Prostate gland (tissue), 2 donors: ENCODE results near the gene IFT25. TPM values are rescaled to one million over a fixed set of nuclear protein-coding genes. Genes with fewer than 3 reads are reported as not detected.
A peak's percentile ranks its signal among the peaks of the same experiment; 100 is the strongest.

Experiments
- DNase-seq: peaks from one replicate; pipeline ENCODE4 v3.0.0-alpha.2; 2019; ENCODE audit warnings: low spot score
- H3K27ac ChIP-seq, 2 donors: fragments of 200-600 bp; sonication (generic); 2 replicates each; pipeline ENCODE4 v1.5.1; 2017 to 2019
- H3K27me3 ChIP-seq: fragments of 200-600 bp; sonication (generic); replicated peaks from 2 replicates; pipeline ENCODE4 v1.5.1; 2019; ENCODE audit not compliant: insufficient read depth
- H3K36me3 ChIP-seq, 2 donors: fragments of 200-600 bp; sonication (generic); 1 replicate in 1 of 2; 2 replicates in 1 of 2; pipeline versions ENCODE4 v1.5.1 to v1.8.1; 2017 to 2019
- H3K4me1 ChIP-seq: fragments of 200-600 bp; sonication (generic); replicated peaks from 2 replicates; pipeline ENCODE4 v1.5.1; 2019
- H3K4me3 ChIP-seq, 2 donors: fragments of 200-600 bp; sonication (generic); 2 replicates each; pipeline ENCODE4 v1.5.1; 2017 to 2019
- H3K9me3 ChIP-seq: fragments of 200-600 bp; sonication (generic); 2 replicates; pipeline ENCODE4 v1.5.1; 2017
- POLR2A ChIP-seq: fragments of 450-650 bp; IDR thresholded peaks from one replicate; pipeline ENCODE4 v1.6.1; 2016; ENCODE audit warnings: antibody characterized with exemption, mild to moderate bottlenecking
- POLR2AphosphoS5 ChIP-seq: sonication (generic); formaldehyde crosslinking; IDR thresholded peaks from one replicate; pipeline ENCODE4 v1.6.1; 2017; ENCODE audit warnings: antibody characterized with exemption
- WGBS: methylation state at CpG from one replicate; pipeline ENCODE4 v1.1.5; 2018; 5-methylcytosine and 5-hydroxymethylcytosine counted together
- intact Hi-C: fragments of 100-400 bp; cut with DNase I; formaldehyde crosslinking; loops from one replicate; pipeline ENCODE4 v1.14.2; 2022
- total RNA-seq, 2 donors: library from RNA; depleted of rRNA; stranded (reverse); fragments of >200 nt; gene quantifications; one replicate each; pipeline ENCODE4 v1.1.0, GENCODE V29; 2016
- TF ChIP-seq, protein P1 (sequence below), 4 experiments: fragments of 200-600 bp in 2 of 4; fragments of 450-650 bp in 2 of 4; sonication (generic) in 2 of 4; IDR thresholded peaks; 1 replicate in 3 of 4; 2 replicates in 1 of 4; pipeline ENCODE4 v1.5.1; 2016 to 2019; ENCODE audit warnings: antibody characterized with exemption in 4 of 4, mild to moderate bottlenecking in 2 of 4, moderate library complexity in 2 of 4

Gene IFT25
- total RNA-seq, 2 donors from 2014 or later: 13.7 to 18.9 TPM

DNA sequence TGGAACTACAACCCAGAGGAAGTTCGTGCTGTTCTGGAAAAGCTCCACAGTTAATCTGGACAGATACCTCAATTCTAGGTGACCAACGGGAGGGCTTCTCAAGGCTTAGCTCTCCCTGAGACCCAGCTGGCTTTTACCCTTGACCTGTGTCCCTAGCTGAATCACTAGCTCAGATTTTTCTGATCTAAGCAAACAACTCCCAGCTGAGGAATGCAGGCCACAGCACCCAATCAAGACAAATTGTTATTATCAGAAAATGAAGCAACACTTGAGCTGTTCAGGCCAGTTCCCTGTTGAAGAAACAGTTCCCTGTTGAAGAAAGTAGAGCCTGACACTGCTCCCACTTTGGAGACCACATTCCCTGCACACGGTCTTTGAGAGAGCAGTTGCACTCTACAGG lies 35.6 kb downstream of the IFT25 start:
- no peak for DNase-seq
- WGBS: 93% methylated on average over 3 of the region's 3 CpGs
- no peak overlapping the region for H3K27ac ChIP-seq
- no peak overlapping the region for H3K4me3 ChIP-seq
- H3K36me3 ChIP-seq: no peaks in the 10 kb centered on the region
- intact Hi-C loops: no loop called here
- no peaks in the 10 kb centered on the region for H3K9me3 ChIP-seq
- TF ChIP-seq POLR2A (no peak), POLR2AphosphoS5 (no peak)
- TF ChIP-seq, protein P1, sequence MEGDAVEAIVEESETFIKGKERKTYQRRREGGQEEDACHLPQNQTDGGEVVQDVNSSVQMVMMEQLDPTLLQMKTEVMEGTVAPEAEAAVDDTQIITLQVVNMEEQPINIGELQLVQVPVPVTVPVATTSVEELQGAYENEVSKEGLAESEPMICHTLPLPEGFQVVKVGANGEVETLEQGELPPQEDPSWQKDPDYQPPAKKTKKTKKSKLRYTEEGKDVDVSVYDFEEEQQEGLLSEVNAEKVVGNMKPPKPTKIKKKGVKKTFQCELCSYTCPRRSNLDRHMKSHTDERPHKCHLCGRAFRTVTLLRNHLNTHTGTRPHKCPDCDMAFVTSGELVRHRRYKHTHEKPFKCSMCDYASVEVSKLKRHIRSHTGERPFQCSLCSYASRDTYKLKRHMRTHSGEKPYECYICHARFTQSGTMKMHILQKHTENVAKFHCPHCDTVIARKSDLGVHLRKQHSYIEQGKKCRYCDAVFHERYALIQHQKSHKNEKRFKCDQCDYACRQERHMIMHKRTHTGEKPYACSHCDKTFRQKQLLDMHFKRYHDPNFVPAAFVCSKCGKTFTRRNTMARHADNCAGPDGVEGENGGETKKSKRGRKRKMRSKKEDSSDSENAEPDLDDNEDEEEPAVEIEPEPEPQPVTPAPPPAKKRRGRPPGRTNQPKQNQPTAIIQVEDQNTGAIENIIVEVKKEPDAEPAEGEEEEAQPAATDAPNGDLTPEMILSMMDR (IDR thresholded peaks at IDR 0.05): no peak
- no peaks in the 10 kb centered on the region for H3K27me3 ChIP-seq
- H3K4me1 ChIP-seq: no peaks in the 10 kb centered on the region

DNA sequence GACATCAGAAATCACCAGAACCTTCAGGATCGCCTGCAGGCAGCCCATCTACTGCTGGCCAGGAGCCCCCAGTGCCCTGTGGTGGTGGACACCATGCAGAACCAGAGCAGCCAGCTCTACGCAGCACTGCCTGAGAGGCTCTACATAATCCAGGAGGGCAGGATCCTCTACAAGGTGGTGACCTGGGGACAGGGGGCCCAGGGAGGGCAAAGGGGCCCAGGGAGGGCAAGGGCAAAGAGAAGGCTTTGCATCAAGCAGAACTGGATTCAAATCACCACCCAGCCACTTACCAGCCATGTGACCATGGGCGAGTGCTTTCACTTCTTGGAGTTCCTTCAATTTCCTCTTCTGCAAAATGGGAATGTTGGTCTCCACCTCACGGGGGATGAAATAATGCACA lies 39.4 kb downstream of the IFT25 start:
- Histone ChIP-seq H3K4me3 (no peak overlapping the region), H3K27ac (no peak overlapping the region), H3K4me1 (no peaks in the 10 kb centered on the region), H3K27me3 (no peaks in the 10 kb centered on the region), H3K9me3 (no peaks in the 10 kb centered on the region), H3K36me3 (no peaks in the 10 kb centered on the region)
- TF ChIP-seq POLR2A: no peak
- TF ChIP-seq POLR2AphosphoS5: no peak
- TF ChIP-seq, protein P1 (IDR thresholded peaks at IDR 0.05): no peak
- intact Hi-C loops: no loop called here
- no peak for DNase-seq
- 90% methylated on average over 4 of the region's 4 CpGs for WGBS

DNA sequence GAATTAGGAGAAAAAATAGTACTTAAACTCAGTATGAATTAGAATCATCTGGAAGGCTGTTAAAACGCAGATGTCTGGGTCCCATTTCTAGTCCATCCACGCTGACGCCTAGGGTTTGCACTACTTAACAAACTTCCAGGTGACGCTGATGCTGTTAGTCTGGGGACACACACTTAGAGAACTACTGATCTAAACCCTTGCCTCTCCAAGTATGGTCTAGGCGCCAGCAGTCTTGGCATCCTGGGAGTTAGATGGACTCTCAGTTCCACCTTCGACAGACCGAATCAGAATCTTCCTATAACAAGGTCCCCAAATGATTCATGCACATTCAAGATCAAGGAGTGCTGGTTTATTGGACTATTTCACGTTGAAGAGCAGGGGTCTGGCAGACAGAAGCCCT lies 40.0 kb downstream of the IFT25 start:
- 94% methylated on average over 8 of the region's 8 CpGs for WGBS
- no peak for TF ChIP-seq POLR2A
- no peaks in the 10 kb centered on the region for H3K4me1 ChIP-seq

DNA sequence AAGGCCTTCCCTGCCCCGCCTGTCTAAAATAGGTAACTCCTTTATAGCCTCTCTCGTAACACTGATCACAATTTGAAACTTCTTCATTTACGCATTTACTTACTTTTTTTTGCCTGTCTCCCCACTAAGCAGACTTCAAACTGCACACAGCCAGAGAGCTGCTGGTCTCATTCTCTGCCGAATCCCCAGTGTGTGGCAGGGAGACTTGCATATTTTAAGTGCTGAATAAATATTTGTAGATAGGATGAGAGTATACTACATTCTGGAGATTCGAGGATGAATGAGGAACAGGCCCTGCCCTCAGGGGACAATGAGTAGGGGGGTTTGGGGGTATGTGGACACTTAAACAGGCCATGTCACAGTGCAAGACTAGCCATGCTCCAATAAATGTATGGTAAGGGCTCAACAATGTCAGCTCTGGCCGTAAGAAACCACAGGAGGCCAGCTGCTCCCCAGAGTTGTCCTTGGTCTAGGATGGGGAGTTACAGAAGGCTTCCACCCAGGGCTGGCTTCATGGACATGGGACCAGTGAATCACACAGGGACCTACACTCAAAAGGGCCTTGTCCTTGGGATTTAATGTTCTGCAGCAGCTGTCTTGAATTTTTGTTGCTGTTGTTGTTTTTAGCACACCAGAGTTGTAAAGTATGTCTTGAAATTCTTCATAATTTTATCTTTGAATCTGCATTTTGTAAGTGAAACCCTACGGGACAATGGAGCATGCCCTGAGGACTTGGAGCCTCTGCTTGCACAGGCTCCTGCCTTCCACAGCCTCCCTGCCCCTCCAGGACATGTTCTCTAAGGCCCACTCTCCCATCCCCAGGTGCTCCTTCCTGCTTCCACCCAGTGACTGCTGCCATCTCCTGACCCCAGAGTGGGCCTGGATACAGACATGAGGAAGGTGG lies 43.0 kb downstream of the IFT25 start:
- no peaks in the 10 kb centered on the region for H3K9me3 ChIP-seq
- H3K4me1 ChIP-seq: peaks cover 6% of the 10 kb centered on the region
- H3K4me3 ChIP-seq: no peak overlapping the region
- no peak overlapping the region for H3K27ac ChIP-seq
- 61% methylated on average over 7 of the region's 7 CpGs for WGBS
- no peaks in the 10 kb centered on the region for H3K36me3 ChIP-seq
- TF ChIP-seq POLR2A (no peak), POLR2AphosphoS5 (no peak)
- TF ChIP-seq, protein P1 (IDR thresholded peaks at IDR 0.05): no peak
- H3K27me3 ChIP-seq: no peaks in the 10 kb centered on the region
- intact Hi-C loops: no loop called here
- DNase-seq: no peak

More for the DNA sequence above, 40.0 kb downstream of the IFT25 start:
- Histone ChIP-seq H3K27me3 (no peaks in the 10 kb centered on the region), H3K4me3 (no peak overlapping the region), H3K9me3 (no peaks in the 10 kb centered on the region), H3K36me3 (no peaks in the 10 kb centered on the region), H3K27ac (no peak overlapping the region)
- DNase-seq: no peak
- intact Hi-C loops: no loop called here

DNA sequence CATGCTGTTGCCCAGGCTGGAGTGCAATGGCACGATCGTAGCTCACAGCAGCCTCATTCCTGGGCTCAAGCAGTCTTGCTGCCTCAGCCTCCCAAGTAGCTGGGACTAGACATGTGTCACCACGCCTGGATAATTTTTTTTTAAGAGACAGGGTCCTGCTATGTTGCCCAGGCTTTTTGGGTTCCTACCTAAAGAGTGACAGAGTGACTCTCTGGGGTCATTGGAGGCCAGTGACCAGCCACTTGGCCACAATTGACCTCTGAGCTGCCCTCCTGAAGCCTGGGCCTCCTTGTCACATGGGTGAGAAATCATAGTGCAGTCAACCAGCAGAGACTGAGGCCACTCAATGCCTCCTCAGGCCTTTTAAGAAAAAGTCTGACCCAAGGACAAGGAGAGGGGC lies 45.8 kb downstream of the IFT25 start:
- DNase-seq: no peak
- intact Hi-C loops: no loop called here
- H3K4me1 ChIP-seq: peaks cover 9% of the 10 kb centered on the region

More for the DNA sequence above, 45.8 kb downstream of the IFT25 start:
- no peaks in the 10 kb centered on the region for H3K27me3 ChIP-seq
- no peaks in the 10 kb centered on the region for H3K9me3 ChIP-seq
- 82% methylated on average over 3 of the region's 3 CpGs for WGBS
- no peaks in the 10 kb centered on the region for H3K36me3 ChIP-seq
- peak overlapping the region in 1 of 2 donors; percentile 53 for H3K27ac ChIP-seq
- H3K4me3 ChIP-seq: no peak overlapping the region
- TF ChIP-seq POLR2AphosphoS5: no peak
- no peak for TF ChIP-seq POLR2A
- TF ChIP-seq, protein P1 (IDR thresholded peaks at IDR 0.05): no peak
